HG03469 (cell line): ENCODE measurements around the gene CENPO.
"Not testable (repeated sequence)": the region's sequence is repeated elsewhere in the genome, so short reads cannot be mapped to it uniquely, and the experiment has no call there.

Source experiments
- ATAC-seq: cut with Tn5 transposase; IDR thresholded peaks from one replicate; pipeline ENCODE4 v1.9.1; 2021; ENCODE audit warnings: mild to moderate bottlenecking, moderate library complexity, moderate number of reproducible peaks; ENCODE audit not compliant: unreplicated experiment

CENPO gene

DNA sequence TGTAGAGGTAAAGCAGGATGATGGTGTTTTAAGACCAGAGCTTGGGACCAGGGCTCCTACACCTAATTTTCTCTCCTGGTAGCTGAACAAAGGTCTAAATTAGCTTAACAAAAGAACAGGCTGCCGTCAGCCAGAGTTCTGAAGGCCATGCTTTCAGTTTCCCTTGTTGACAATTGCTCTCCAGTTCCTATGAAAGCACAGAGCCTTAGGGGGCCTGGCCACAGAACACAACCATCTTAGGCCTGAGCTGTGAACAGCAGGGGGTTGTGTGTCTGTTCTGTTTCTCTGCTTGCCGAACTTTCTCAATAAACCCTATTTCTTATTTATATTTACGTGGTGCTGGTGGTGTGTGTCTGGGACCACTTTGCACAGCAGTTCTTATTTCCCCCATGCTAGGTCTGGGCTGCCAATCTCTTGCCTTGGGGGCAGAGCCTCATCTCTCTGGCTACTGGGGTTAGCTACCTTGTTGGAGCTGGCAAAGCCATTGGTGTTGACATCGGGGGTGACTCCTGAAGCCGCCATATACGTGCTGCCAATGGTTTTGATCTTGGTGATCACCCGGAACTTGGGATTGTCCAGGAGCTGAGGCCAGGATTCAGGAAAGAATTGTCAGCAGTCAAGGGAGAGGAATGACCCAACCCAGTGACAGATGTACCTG is 29.0 kb downstream of the CENPO start:
- ATAC-seq = no peak

DNA sequence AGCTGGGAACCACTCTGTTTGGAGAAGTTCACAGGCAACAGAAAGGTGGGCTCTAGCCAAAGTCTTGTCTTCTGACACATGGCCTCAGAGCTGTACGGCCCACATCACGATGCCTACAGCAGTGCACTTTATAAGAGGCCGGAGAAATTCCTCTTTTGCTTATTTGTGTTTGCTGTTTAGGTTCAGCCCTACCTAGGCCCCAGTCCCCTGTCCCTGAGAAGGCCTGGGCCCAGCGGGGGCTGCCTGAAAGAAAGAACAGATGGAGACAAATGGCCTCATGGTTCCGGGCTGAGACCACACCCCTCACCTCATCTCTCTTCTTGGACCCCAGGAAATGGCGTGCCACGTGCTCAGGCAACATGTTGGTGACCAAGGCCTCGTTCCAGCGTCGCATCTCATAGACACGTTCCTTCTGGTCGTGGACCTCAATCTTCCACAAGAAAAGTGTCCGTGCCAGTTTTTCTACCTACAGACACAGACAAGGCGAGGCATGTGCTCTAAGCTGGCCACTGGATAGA is 30.9 kb downstream of the CENPO start:
- no peak for ATAC-seq

GRCh38 chr2:24824966-24825882 is 32.0 kb downstream of the CENPO start:
- ATAC-seq = no peak

GRCh38 chr2:24825883-24826772 is 32.9 kb downstream of the CENPO start:
- ATAC-seq = no peak

DNA sequence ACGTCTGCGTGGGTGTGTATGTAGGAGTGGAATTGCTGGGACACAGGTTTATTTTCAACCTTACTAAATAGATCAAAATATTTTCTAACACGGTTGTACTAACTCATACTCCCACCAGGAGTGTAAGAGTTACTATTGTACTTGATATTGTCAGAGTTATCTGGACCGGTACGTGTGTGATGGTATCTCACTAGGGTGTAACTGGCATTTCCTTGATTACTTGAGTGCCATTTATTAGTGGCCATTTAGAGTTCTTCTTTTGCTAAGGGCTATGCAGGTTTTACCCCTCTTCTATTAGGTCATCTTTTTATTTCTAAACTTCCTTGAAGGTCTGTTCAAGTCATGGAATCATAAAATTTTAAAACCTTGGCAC is 33.5 kb downstream of the CENPO start:
- ATAC-seq = no peak

- no peak for ATAC-seq
These were observed 34.4 kb downstream of the CENPO start for GRCh38 chr2:24827321-24828237.

DNA sequence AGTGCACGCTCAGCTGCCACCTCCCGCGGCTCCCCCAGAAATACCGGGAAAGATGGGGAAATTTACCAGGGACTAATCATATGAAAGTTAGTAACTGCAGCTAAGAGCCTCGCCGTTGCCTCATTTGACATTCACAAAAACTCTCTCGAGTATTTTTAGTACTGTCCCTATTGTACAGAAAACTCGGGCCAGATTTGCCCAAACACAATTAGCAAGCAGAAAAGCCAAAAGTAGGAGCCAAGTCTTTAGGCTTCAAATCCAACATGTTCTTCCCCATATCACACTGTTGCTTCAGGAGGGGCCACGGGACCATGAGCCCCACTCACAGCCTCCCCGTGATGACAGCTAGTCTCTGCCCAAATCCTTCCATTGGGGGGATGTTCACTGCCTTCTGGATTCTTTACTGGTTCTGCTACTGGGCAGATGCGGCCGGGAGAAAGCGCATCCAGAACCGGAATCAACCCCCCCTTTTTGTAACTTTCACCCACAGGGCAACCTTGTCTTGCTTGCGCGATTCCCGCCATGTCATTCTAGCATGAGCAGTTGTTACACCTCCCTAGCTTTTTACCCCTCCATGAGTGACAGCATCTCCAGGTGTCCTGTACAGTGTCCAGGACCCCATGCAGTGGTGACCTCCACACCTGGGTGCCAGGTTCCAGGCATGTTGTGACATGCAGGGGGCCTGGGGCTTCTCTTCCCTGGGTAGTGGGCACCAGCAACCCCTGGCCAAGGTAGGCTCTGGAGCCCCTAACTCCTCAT is 35.2 kb downstream of the CENPO start:
- ATAC-seq = no peak

DNA sequence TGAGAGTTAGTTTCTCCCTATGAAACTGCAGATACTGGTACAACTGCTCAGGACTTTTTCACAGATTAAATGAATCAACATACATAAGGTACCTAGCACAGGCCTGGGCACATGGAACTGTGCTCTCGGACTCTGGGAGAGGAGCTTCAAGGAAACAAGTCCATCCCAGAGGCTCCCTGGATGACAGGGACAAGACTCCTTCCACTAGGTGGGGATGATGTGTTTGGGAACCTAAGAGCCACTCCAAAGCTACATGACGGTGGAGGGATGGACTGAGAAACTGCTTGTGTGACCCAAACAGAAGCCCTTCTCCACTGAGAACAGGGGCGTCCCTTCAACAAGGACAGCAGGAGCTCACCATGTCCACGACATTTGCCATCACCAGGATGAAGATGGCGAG is 37.1 kb downstream of the CENPO start:
- ATAC-seq = no peak

DNA sequence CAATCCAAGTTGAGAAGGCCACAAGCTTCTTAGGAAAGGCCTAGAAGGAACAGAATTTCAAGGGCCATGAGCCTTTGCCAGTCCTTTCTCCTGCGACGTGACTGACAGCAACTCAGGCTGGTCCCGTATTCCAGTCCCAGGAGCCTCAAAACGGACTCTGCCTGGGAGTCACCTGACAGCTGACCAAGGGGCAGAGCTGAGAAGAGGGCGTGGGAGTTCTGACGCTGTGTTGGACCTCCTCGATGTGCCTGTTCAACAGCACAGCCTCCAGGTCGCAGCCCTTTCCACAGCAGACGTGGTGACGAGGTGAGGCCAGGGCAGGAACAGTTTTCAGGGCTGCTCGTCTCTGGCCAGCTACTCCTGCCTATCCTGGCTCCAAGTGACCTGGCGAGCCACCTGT is 37.6 kb downstream of the CENPO start:
- no peak for ATAC-seq

- ATAC-seq = no peak
These were observed 38.2 kb downstream of the CENPO start for GRCh38 chr2:24831221-24832072.

DNA sequence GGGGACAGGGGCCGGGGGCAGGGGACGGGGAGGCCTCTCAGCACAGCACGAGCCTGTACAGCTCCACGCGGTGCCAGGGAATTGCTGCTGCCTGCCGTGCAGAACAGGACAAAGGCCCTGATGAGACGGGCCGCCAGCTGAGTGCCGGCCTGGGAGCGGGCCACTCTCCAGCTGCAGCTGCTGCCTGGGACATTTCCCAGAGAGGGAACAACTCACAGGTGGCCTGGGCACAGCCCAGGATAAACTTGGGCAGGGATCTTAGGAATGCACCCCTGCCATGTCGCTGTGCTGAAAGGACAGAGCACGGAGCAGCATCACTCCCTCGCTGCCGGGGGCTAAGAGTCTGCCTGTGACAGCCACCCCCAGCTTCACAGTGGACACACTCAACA is 38.8 kb downstream of the CENPO start:
- no peak for ATAC-seq

- ATAC-seq = no peak
These were observed 39.3 kb downstream of the CENPO start for GRCh38 chr2:24832521-24832920.

GRCh38 chr2:24832931-24833701 is 39.9 kb downstream of the CENPO start:
- no peak for ATAC-seq

DNA sequence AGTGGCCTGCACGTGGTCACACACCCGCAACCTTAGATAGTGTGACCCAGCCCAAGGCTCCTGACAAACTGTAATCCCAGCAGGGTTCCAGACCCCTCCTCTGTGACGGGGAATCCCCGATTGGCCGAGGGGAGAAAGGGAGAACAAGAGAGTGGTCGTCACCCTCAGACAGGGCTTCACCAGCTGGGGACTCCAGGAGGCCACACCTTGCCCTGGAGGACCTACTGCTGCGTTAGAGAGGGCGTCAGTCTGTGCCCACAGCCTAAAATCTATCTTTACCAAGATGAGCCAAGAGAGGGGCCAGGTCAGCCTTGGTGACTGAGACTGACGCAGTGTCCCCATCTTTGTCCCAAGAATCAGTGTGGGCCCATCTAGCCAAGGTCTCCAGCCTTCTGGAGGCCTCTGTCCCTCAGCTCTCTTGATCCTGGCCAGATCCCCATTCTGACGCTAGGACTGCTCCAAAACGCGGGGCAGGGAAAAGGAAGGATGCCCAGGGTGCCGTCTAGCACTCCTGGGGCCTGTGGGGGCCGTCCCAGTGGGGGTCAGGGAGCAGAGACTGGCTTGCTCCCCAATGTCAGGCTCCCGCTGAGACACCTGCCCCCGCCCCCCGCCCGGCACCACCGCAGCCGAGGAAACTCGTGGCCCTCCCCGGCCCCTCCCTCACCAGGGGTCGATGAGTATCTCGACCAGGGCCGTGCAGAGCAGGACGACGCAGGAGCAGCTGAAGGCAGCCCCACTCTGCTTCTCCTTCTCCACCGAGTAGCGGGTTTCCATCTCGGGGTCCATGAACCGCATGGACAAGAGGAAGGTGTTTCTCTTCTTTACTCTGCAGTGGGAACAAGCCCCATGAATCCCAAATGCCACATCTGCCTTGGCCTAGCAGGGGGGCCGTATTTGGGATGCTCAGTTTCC is 40.9 kb downstream of the CENPO start:
- ATAC-seq = no peak

- ATAC-seq = no peak
These were observed 41.6 kb downstream of the CENPO start for GRCh38 chr2:24834733-24835395.

DNA sequence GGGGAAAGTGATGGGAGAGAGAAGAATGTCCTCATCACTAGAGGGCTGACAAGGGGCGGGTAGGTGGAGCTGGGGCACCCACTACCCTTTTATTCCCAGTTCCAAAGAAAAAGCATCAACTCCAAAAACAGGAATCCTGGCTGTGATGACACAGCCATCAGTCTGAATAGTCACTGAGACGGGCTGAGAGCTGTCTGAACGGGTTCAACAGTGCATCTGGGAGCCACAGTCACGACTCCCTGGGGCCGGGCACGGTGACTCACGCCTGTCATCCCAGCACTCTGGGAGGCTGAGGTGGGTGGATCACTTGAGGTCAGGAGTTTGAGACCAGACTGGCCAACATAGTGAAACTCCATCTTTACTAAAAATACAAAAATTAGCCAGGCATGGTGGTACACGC is 42.2 kb downstream of the CENPO start:
- not testable (repeated sequence) for ATAC-seq
